K562 (cell line): ENCODE measurements around the gene FCHO1. TPM values are rescaled to one million over a fixed set of nuclear protein-coding genes. Genes with fewer than 3 reads are reported as not detected.
A peak's percentile ranks its signal among the peaks of the same experiment; 100 is the strongest.

Experiments
- EGR1 ChIP-seq: fragments of 450-650 bp; conservative IDR thresholded peaks from 2 replicates; pipeline ENCODE4 v1.6.1; 2017; ENCODE audit warnings: mild to moderate bottlenecking
- FOSL1 ChIP-seq: fragments of 200-800 bp; sonication (Bioruptor generic); conservative IDR thresholded peaks from 2 replicates; pipeline ENCODE4 v1.6.1; 2016; ENCODE audit warnings: missing genetic modification characterization, missing compliant biosample characterization
- GTF2E2 ChIP-seq: fragments of 200-800 bp; sonication (Bioruptor generic); IDR thresholded peaks from 2 replicates; pipeline ENCODE4 v1.6.1; 2016; ENCODE audit warnings: missing genetic modification characterization, missing compliant biosample characterization
- JUND ChIP-seq, 2 experiments: IDR thresholded peaks; 2 replicates in 1 of 2; 3 replicates in 1 of 2; pipeline ENCODE4 v1.6.1; 2011; ENCODE audit warnings: borderline replicate concordance in 2 of 2, low read depth in 2 of 2, low read length in 2 of 2, improper control_type of control experiment in 1 of 2, missing biosample characterization in 1 of 2, missing genetic modification characterization in 1 of 2, missing genetic modification reagents in 1 of 2
- LEF1 ChIP-seq: fragments of 450-650 bp; IDR thresholded peaks from 2 replicates; pipeline ENCODE4 v1.6.1; 2016; ENCODE audit warnings: mild to moderate bottlenecking
- MAFF ChIP-seq: IDR thresholded peaks from 2 replicates; pipeline ENCODE4 v1.6.1; 2012; ENCODE audit warnings: low read length, improper control_type of control experiment
- MEF2D ChIP-seq: conservative IDR thresholded peaks from 2 replicates; pipeline ENCODE4 v1.6.1; 2016; ENCODE audit warnings: low read depth, missing genetic modification characterization, missing compliant biosample characterization
- PCBP1 ChIP-seq: fragments of 200-400 bp; formaldehyde crosslinking; IDR thresholded peaks from 2 replicates; pipeline ENCODE4 v1.6.1; 2018; ENCODE audit warnings: mild to moderate bottlenecking, low read depth, low read length; ENCODE audit not compliant: poor library complexity, severe bottlenecking
- RB1 ChIP-seq: fragments of 450-650 bp; IDR thresholded peaks from 2 replicates; pipeline ENCODE4 v1.6.1; 2017; ENCODE audit warnings: low read depth, mild to moderate bottlenecking
- SIN3A ChIP-seq, 2 experiments: fragments of 150-350 bp in 1 of 2; IDR thresholded peaks; 2 replicates each; pipeline ENCODE4 v1.6.1; 2011 to 2016; ENCODE audit warnings: borderline replicate concordance in 2 of 2, low read depth in 2 of 2, low read length in 2 of 2, mild to moderate bottlenecking in 2 of 2, moderate library complexity in 2 of 2; ENCODE audit not compliant: control insufficient read depth in 1 of 2
- SMARCA5 ChIP-seq: fragments of 450-650 bp; IDR thresholded peaks from 2 replicates; pipeline ENCODE4 v1.6.1; 2016
- TCF3 ChIP-seq: sonication (generic); formaldehyde crosslinking; IDR thresholded peaks from 2 replicates; pipeline ENCODE4 v1.4.0; 2020; ENCODE audit warnings: mild to moderate bottlenecking, missing genetic modification reagents
- ZNF175 ChIP-seq: fragments of 200-800 bp; sonication (Bioruptor generic); IDR thresholded peaks from 2 replicates; pipeline ENCODE4 v1.6.1; 2016; ENCODE audit warnings: low read depth, mild to moderate bottlenecking, missing genetic modification characterization, missing compliant biosample characterization
- ZNF551 ChIP-seq: fragments of 250-450 bp; sonication (Bioruptor Pico); IDR thresholded peaks from 2 replicates; pipeline ENCODE4 v1.5.0; 2021; ENCODE audit warnings: mild to moderate bottlenecking, moderate library complexity
- polyA plus RNA-seq, 8 experiments: library from polyadenylated mRNA; depleted of rRNA in 4 of 8; stranded (reverse) in 5 of 8; unstranded in 3 of 8; fragments of >200 nt; fragmentation: Nextera tagmentation in 2 of 8; fragmentation: Illumina TruSeq in 1 of 8; extraction: Ambion mirVana in 2 of 8; extraction: Trizol in 1 of 8; gene quantifications; 2 replicates each; pipeline versions ENCODE4 v1.2.1 to v1.2.3, GENCODE V29; 2011 to 2014; ENCODE audit warnings: inconsistent platforms in 1 of 8, missing spikeins in 1 of 8
- total RNA-seq, 7 experiments: library from RNA; depleted of rRNA in 6 of 7; stranded (reverse); fragments of >200 nt in 6 of 7; fragmentation: Illumina TruSeq in 2 of 7; extraction: Trizol in 2 of 7; gene quantifications; 2 replicates each; pipeline versions ENCODE4 v1.2.1 to v1.2.3, GENCODE V29; 2011 to 2021; ENCODE audit warnings: low replicate concordance in 1 of 7
- TF ChIP-seq, protein P1 (sequence below): fragments of 450-650 bp; formaldehyde crosslinking; IDR thresholded peaks from 2 replicates; pipeline ENCODE4 v1.4.0; 2020; ENCODE audit warnings: mild to moderate bottlenecking, moderate library complexity
- TF ChIP-seq, protein P2 (sequence below): sonication (generic); formaldehyde crosslinking; IDR thresholded peaks from 2 replicates; pipeline ENCODE4 v1.8.0; 2022; ENCODE audit warnings: missing genetic modification reagents, mild to moderate bottlenecking, moderate library complexity, borderline replicate concordance
- TF ChIP-seq, protein P3 (sequence below): fragments of 150-350 bp; conservative IDR thresholded peaks from 2 replicates; pipeline ENCODE4 v1.6.1; 2014; ENCODE audit warnings: low read length
- TF ChIP-seq, protein P4 (sequence below): fragments of 200-800 bp; sonication (Bioruptor generic); IDR thresholded peaks from 2 replicates; pipeline ENCODE4 v1.6.1; 2017; ENCODE audit warnings: missing genetic modification characterization, missing compliant biosample characterization
- TF ChIP-seq, protein P5 (sequence below): sonication (generic); formaldehyde crosslinking; IDR thresholded peaks from 2 replicates; pipeline ENCODE4 v1.8.0; 2022; ENCODE audit warnings: mild to moderate bottlenecking, low read depth, missing genetic modification reagents

FCHO1 gene
- total and polyA plus RNA-seq, 9 of the 15 experiments (the other 6 are each of a cell fraction or from before 2014, with no cell fraction given), result 0.21 to 58.9 (median 18.3) TPM

DNA sequence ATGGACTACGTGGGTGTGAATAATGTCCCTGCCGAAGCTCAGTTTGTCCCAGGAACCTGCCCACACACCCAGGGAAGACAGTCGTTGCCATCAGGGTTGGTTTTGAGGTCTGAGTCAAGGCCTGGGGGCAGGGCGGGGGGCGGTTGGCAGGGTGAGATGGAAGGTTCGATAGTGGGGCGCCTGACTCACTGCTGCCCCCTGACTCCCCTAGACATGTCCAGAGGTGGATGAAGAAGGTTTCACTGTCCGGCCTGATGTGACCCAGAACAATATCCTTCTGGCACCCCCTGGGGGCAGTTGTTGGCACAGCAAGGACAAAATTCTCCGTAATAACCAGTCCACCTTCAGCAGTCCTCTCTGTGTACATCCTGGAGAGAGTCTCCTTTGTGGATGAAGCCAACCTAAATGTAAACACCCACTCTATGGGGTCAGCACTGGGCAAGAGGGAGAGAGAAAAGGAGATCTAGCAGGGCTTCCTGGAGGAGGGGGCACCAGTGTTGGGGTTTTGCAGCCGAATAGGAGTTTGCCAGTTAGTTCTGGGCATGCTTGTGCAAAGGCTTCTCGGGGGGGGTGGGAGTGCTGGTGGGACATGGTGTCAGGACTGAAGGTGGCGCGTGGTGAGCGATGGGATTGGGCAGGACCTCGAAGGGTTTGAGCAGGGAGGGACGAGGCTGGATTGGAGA lies 24.1 kb downstream of the FCHO1 start (continued):
- TF ChIP-seq, protein P1, sequence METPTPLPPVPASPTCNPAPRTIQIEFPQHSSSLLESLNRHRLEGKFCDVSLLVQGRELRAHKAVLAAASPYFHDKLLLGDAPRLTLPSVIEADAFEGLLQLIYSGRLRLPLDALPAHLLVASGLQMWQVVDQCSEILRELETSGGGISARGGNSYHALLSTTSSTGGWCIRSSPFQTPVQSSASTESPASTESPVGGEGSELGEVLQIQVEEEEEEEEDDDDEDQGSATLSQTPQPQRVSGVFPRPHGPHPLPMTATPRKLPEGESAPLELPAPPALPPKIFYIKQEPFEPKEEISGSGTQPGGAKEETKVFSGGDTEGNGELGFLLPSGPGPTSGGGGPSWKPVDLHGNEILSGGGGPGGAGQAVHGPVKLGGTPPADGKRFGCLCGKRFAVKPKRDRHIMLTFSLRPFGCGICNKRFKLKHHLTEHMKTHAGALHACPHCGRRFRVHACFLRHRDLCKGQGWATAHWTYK (CRISPR knock-in tag), result no peak
- TF ChIP-seq ZNF175, result no peak
- no peak for TF ChIP-seq PCBP1
- 0 out of 2 replicates have a peak, but pooled peaks have one; percentile 32 for TF ChIP-seq RB1
- no peak for TF ChIP-seq LEF1
- peak; percentile 49; the same call in 1 of the 2 replicates for TF ChIP-seq JUND (IDR thresholded peaks at IDR 0.05; ENCODE audit: borderline replicate concordance, low read depth, low read length)
- no peak; the same call in 2 of the 3 replicates for TF ChIP-seq JUND (tag; IDR thresholded peaks at IDR 0.05; ENCODE audit: borderline replicate concordance, low read depth, low read length)
- no peak for TF ChIP-seq MAFF
- no peak for TF ChIP-seq ZNF551
- TF ChIP-seq EGR1, result peak; percentile 69
- TF ChIP-seq GTF2E2 (tag), result no peak
- no peak for TF ChIP-seq SIN3A (IDR thresholded peaks at IDR 0.05; ENCODE audit: borderline replicate concordance in 2 of 2, control insufficient read depth in 1 of 2, low read depth in 2 of 2, low read length in 2 of 2)
- no peak for TF ChIP-seq MEF2D (tag)
- TF ChIP-seq SMARCA5, result no peak
- TF ChIP-seq TCF3 (CRISPR knock-in tag), result no peak
- TF ChIP-seq, protein P2, sequence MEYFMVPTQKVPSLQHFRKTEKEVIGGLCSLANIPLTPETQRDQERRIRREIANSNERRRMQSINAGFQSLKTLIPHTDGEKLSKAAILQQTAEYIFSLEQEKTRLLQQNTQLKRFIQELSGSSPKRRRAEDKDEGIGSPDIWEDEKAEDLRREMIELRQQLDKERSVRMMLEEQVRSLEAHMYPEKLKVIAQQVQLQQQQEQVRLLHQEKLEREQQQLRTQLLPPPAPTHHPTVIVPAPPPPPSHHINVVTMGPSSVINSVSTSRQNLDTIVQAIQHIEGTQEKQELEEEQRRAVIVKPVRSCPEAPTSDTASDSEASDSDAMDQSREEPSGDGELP (CRISPR knock-in tag), result peak; percentile 25; the same call in 1 of the 2 replicates
- TF ChIP-seq, protein P3, sequence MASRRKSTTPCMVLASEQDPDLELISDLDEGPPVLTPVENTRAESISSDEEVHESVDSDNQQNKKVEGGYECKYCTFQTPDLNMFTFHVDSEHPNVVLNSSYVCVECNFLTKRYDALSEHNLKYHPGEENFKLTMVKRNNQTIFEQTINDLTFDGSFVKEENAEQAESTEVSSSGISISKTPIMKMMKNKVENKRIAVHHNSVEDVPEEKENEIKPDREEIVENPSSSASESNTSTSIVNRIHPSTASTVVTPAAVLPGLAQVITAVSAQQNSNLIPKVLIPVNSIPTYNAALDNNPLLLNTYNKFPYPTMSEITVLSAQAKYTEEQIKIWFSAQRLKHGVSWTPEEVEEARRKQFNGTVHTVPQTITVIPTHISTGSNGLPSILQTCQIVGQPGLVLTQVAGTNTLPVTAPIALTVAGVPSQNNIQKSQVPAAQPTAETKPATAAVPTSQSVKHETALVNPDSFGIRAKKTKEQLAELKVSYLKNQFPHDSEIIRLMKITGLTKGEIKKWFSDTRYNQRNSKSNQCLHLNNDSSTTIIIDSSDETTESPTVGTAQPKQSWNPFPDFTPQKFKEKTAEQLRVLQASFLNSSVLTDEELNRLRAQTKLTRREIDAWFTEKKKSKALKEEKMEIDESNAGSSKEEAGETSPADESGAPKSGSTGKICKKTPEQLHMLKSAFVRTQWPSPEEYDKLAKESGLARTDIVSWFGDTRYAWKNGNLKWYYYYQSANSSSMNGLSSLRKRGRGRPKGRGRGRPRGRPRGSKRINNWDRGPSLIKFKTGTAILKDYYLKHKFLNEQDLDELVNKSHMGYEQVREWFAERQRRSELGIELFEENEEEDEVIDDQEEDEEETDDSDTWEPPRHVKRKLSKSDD, result no peak
- TF ChIP-seq, protein P4, sequence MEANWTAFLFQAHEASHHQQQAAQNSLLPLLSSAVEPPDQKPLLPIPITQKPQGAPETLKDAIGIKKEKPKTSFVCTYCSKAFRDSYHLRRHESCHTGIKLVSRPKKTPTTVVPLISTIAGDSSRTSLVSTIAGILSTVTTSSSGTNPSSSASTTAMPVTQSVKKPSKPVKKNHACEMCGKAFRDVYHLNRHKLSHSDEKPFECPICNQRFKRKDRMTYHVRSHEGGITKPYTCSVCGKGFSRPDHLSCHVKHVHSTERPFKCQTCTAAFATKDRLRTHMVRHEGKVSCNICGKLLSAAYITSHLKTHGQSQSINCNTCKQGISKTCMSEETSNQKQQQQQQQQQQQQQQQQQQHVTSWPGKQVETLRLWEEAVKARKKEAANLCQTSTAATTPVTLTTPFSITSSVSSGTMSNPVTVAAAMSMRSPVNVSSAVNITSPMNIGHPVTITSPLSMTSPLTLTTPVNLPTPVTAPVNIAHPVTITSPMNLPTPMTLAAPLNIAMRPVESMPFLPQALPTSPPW, result peak; percentile 70
- TF ChIP-seq FOSL1 (tag), result peak; percentile 32; the same call in 1 of the 2 replicates
- TF ChIP-seq, protein P5, sequence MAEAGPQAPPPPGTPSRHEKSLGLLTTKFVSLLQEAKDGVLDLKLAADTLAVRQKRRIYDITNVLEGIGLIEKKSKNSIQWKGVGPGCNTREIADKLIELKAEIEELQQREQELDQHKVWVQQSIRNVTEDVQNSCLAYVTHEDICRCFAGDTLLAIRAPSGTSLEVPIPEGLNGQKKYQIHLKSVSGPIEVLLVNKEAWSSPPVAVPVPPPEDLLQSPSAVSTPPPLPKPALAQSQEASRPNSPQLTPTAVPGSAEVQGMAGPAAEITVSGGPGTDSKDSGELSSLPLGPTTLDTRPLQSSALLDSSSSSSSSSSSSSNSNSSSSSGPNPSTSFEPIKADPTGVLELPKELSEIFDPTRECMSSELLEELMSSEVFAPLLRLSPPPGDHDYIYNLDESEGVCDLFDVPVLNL (CRISPR knock-in tag), result no peak
